GM12865 (cell line): ENCODE results near the gene ZBTB16.

Experiments used
- DNase-seq: peaks from one replicate; pipeline ENCODE4 v3.0.0; 2010; ENCODE audit warnings: low read depth
- H3K4me3 ChIP-seq: 2 replicates; pipeline ENCODE4 v1.5.1; 2011; ENCODE audit warnings: mild to moderate bottlenecking, low read depth, low read length, control low read depth
- CTCF ChIP-seq: IDR thresholded peaks from 2 replicates; pipeline ENCODE4 v1.5.1; 2011; ENCODE audit warnings: low read length, control low read depth, low read depth, inconsistent platforms; ENCODE audit not compliant: insufficient read depth; ENCODE audit errors: missing control alignments

Gene ZBTB16

GRCh38 chr11:114166362-114166761 is 106.9 kb downstream of the ZBTB16 start:
- no peak for TF ChIP-seq CTCF
- DNase-seq, result no peak
- no peak overlapping the region for H3K4me3 ChIP-seq

- DNase-seq, result no peak
- no peak overlapping the region for H3K4me3 ChIP-seq
- TF ChIP-seq CTCF, result no peak
Observed at GRCh38 chr11:114166897-114167323, 107.4 kb downstream of the ZBTB16 start.

- no peak for TF ChIP-seq CTCF
- H3K4me3 ChIP-seq, result no peak overlapping the region
Observed at GRCh38 chr11:114167355-114167754, 107.8 kb downstream of the ZBTB16 start.

GRCh38 chr11:114167771-114168448 is 108.4 kb downstream of the ZBTB16 start:
- DNase-seq, result no peak
- no peak for TF ChIP-seq CTCF
- no peak overlapping the region for H3K4me3 ChIP-seq

More at GRCh38 chr11:114167355-114167754, 107.8 kb downstream of the ZBTB16 start:
- DNase-seq, result no peak

GRCh38 chr11:114168691-114169090 is 109.2 kb downstream of the ZBTB16 start:
- no peak overlapping the region for H3K4me3 ChIP-seq
- TF ChIP-seq CTCF, result no peak
- DNase-seq, result no peak

- DNase-seq, result no peak
- TF ChIP-seq CTCF, result no peak
- H3K4me3 ChIP-seq, result no peak overlapping the region
Observed at GRCh38 chr11:114169321-114169749, 109.8 kb downstream of the ZBTB16 start.

GRCh38 chr11:114169821-114170220 is 110.3 kb downstream of the ZBTB16 start:
- H3K4me3 ChIP-seq, result no peak overlapping the region
- no peak for TF ChIP-seq CTCF
- no peak for DNase-seq
